Inflammatory macrophage treated with lipopolysaccharide for 1 hour (primary cell): Measurements from ENCODE around the gene NCBP3.
A peak's percentile ranks its signal among the peaks of the same experiment; 100 is the strongest.
"Not testable (repeated sequence)": the region's sequence is repeated elsewhere in the genome, so short reads cannot be mapped to it uniquely, and the experiment has no call there.

Source experiments
- DNase-seq, 2 donors: peaks; one replicate each; pipeline ENCODE4 v3.0.0-alpha.2; 2020 to 2022

NCBP3 gene

DNA sequence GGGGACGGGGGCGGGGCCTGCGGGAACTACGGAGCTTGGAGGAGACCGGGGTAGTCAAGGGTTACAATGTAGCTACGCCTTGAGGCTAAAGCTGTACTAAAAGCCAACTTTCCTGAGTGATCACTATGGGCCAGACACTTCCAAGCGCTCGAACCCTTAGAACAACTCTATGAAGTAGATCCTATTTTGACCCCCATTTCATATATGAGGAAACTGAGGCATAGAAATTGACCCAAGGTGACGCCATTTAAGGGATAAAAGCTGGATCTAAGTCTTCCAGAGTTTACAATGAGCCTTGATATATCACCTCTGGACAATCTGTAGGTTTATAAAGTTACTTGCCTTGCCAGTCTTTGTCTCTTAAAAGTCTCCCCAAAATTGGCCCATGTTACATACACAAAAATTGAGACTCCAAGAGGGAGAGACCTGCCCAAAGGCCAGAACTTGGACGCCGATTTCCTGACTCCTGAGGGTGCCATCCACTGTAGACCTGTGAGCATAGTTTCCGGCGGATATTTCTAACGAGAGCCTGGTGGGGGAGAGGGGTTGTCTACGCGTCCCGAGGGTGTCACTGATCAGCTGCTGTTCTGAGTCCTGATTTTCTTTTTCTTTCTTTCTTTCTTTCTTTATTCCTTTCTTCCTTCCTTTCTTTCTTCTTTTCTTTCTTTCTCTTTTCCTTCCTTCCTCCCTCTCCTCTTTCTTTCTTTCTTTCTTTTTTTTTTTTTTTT, 555 bp upstream of the NCBP3 start:
- no peak for DNase-seq

DNA sequence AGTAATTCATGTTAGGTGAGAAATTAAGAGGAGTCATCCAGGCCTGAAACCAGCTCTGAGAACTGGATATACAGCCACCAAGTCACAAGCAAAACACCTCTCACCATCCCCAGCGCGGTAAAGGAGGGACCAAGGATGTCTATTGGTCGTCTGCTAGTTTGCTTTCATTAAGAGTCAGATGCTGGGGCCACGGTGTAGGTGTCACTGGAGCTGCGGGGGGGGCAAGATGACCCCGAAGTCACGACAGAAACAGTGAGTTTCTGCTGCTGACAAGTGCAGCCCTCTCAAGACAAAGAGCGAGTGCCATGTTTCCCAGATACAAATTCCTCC, 790 bp downstream of the NCBP3 start:
- DNase-seq = no peak

- DNase-seq = not testable (repeated sequence)
Measured at GRCh38 chr17:3844556-3844955, 1.5 kb downstream of the NCBP3 start.

DNA sequence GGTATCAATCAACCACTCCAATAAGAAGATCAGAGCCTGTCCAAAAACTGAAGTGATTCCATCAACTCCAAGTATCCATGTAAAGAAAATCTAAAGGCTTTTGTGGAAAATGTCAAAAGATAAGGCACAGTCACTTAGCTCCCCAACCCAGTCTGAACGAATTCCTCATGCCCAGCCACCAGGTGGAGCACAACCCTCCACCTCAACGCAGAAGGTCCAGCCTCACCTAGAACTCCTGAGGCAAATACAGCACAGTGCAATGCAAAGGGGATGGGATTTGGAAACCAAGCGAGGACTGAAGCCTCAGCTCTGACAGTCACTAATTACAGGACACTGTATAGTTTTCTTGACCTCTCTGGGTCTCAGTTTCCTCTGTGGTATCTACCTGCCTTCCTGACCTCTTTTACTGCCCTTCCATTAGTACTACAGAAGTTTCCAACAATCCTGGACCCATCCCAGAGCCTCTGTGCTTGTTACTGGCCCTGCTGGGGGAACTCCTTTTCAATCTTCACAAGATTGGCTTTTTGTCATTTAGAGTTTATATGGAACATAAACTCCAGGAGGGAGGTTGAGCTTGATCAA, 2.0 kb downstream of the NCBP3 start:
- peak in 1 of 2 donors; percentile 35 for DNase-seq

- DNase-seq = no peak
Measured at GRCh38 chr17:3838206-3838605, 7.8 kb downstream of the NCBP3 start.

GRCh38 chr17:3836551-3836950, 9.5 kb downstream of the NCBP3 start:
- DNase-seq = no peak

DNA sequence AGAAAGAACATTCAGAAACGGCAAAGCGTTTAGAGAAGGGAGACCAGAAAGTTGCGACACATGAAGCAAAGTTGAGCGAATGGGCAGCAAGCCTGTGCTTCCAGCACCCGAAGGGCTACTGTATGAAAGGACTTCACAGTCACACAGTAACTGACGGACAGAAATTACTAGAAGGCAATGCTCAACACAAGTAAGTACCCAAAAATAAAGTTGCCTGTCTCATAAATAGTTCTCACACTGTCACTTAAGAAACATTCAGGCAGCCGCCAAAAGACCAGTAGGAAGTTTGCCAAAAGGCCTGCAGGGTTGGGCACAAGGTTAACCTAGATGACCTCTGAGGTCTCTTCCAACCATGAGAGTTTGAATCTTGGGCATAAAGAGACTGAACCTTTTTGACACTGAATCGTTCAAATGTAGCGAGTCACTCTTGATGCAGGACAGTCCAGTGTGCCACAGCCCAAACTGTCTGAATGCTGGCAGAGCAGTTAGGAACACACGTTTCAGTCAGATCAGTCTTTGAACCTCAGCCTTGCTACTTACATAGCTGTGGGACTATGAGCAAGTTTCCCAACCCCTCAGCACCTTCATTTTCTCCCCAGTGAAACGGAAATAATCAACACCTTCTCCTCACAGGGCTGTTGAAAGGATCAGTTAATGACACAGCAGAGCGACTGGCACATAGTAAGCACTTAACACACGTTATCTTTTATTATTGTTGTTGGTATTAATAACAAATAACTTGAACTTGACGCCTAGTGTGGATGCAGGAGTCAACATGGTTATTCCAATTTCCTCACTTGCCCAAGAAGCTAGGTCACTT, 10.4 kb downstream of the NCBP3 start:
- DNase-seq = peak in 1 of 2 donors; percentile 17

DNA sequence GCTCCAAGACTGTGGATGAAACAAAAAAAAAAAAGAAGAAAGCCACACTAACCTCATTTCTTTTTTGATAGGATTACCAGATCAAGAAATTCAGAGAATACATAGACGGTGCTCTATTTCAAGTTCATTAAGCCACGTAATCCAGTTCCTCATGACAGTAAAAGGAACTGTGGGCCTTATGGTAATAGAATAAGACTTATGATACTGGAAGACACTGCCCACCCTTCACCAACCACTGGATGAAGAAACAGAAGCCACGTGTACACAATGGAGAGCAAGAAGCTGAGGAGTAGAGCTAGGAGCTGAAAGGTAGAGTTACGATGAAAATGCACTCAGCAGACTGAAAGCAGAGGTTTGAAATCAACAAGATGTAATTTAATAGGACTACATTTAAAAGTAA, 11.2 kb downstream of the NCBP3 start:
- peak; percentile 74 to 85 for DNase-seq

DNA sequence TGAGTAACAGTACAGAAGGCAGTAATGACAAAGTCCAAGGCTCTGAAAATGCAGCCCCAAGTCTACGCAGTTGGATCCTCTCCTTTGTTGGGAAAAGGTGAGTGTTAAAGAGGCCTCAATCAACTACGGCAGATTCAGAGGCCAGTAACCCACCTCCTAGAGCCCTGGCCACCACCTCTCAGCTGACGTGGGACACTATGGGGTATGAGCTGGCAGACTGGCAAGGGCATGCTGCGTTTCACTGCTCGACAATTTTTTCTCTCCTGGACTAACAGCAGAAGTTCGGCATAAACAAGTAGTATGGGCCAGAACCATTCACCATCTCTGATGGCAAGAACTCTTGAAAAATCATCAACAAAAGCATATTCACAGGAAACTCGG, 17.2 kb downstream of the NCBP3 start:
- DNase-seq = no peak

DNA sequence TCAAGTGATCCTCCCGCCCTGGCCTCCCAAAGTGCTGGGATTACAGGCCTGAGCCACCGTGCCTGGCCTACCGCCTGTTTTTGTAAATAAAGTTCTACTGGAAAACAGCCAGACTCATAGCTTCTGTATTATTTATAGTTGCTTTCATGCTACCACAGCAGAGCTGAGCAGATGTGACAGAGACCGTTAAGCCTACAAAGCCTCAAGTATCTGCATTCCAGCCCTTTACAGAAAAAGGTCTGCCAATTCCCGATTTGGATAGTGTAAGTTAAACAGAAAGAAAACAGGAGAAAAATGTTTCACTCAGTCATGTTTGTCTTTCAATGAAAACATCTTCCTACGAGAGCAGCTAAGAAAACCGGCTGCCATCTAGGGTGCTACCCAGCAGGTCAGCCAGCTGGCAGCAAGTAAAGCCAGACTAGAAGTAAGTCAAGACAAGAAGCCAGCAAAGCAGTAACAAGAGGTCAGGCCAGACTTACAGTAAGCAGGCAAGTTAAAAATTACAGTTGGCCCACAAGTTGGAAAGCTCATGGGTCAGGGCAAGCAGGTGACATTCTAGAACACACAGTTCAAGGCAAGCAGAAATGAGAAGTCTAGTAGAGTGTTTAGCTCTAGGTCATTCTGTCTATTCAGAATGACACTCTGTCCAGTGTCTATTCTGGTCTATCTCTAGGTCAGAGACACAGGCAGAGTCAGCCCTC, 17.7 kb downstream of the NCBP3 start:
- no peak for DNase-seq

- peak in 1 of 2 donors; percentile 94 for DNase-seq
Measured at GRCh38 chr17:3827124-3827773, 18.8 kb downstream of the NCBP3 start.

DNA sequence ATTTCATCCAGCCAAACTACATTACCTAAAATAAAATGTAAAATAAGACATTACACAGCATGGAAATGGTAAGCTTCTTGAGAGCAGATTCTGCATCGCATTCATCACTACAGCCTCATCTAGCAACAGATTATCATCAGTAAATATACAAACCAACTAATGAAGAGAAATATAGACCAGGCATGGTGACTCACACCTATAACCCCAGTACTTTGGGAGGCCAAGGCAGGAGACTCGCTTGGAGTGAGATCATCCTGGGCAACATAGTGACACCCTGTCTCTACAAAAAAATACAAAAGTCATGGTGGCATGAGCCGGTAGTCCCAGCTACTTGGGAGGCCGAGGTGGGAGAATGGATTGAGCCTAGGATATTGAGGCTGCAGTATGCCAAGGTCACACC, 19.9 kb downstream of the NCBP3 start:
- no peak for DNase-seq

DNA sequence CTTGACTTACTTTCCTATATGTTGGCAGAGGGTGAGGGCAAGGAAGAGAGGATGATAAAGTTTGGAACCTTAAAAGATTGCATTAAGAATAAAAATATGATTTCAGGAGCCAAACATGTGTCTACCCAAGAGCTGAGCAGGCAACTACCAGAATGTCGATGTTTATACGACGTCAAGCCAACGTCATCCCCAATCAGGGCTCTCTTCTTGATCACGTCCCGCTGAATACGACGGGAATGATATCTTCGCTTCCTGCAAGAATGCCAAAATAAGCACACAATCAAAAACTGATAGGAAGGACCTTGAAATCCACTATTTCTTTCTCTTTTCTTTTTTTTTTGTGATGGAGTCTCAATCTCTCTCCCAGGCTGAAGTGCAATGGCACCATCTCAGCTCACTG, 24.9 kb downstream of the NCBP3 start:
- no peak for DNase-seq

DNA sequence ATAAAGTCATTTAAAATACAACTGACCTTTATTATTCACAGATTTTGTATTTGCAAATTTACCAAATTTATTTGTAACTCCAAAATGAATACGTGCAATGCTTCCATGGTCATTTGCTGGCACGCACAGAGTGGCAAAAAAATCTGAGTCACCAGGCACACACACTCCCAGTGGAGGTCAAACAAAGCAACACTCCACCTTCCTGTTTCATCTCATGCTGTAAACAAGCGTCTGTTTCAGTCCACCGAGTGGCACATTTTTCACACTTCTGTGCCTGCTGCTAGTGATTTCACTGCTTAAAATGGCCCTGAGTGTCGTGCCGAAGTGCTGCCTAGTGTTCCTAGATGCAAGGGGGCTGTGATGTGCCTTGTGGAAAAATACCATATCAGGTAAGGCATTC, 27.3 kb downstream of the NCBP3 start:
- no peak for DNase-seq

DNA sequence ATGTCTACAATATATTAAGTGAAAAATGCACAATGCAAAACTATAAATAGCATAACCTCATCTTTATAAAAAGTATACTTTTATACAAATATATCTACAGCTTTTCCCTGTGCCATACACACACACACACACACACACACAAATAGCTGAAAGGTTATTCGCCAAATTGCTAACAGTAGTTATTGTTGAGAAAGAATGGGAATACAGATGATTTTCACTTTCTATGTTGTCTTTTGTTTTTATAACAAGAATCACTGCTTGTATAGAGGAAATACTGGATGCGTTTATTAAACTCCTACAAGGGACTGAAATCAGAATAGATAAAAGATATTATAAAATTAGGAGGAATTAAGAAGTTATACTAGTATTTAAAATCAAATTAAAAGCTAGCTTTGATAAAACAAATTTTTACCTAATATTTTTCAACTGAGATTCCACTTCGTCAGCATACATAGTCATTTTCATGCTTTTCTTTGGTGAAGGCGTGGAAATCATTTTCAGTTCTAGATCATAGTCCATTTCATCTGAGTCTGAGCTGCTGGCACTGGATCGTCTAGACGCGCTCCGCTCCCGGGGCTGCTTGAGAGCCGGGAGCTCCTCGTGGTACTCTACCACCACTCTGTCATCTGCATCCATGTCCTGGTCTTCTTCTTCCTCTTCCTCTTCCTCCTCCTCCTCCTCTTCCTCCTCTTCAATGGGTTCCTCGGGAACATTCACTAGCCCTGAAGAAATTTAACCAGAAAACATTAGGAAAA, 28.0 kb downstream of the NCBP3 start:
- no peak for DNase-seq

DNA sequence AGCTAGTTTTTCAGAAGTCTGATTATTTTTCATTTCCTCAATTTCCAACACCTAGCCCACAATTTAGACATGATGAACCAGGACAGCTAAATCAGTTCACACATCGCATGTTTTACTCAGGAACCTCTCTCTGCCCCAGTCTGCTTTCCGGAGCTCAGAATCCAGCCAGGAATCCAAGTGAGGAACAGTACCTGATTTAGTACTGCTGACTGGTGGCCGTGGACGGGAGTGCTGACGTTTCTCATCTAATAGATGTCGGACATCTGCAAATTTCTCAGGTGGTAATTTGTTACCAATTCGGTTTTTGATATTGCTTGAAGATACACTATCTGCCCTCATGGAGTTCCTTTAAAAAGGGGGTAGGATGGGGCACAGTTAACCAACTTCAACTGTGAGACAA, 30.1 kb downstream of the NCBP3 start:
- no peak for DNase-seq

DNA sequence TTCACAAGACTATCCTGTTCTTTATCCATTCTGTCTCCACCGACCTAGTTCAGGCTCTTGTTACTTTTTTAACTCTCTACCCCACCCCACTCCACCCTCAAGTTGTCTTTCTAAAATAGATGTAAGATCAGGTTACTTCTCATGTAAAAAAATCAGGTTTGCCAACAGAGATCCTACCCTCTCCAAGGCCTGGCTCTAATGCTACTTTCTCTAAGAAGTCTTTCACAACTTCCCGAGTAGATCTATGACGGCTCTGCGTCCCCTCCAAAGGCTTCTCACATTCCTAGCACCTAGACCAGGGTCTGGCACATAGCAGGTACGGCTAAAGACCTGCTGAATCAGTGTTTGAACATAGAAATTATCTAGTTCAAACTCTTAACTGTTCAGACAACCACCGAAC, 30.9 kb downstream of the NCBP3 start:
- DNase-seq = no peak

DNA sequence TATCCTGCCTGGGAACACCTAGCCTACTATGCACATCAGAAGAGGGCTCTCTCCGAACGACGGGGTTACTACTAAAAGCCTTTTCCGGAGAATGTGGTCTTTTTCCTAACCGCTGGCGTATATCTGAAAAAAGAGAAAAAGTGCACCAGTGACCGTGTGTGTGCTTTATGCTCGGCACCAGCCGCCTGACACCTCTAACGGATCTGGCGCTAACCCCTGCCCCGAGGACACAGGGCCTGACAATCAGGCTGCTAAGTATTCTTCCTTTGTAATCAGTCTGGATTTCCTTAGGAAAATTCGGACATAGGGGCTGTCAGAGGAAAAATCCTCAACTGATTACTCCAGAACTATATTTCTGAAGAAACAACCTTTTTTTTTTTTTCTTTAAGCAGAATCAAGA, 31.7 kb downstream of the NCBP3 start:
- DNase-seq = no peak

- DNase-seq = no peak
Measured at GRCh38 chr17:3813171-3813570, 32.9 kb downstream of the NCBP3 start.

GRCh38 chr17:3812771-3813170, 33.3 kb downstream of the NCBP3 start:
- no peak for DNase-seq

DNA sequence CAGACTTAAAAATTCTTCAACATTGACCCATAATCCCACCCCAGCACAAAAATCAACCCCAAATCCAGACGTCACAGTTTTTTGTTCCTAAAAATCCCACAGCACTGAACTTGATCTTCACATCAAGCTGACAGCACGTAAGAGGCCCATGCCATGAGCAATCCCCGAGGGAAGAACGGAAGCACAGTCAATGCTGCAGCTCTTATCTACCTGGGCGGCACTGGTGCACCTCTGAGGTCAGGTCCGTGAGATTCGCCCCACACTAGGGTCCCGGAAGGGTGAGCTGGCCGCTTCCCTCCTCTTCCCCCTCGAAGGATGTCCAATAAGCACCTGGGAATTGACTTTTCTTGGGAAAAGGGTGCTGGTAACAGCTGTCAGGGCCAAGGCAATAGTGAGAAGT, 33.8 kb downstream of the NCBP3 start:
- DNase-seq = no peak

DNA sequence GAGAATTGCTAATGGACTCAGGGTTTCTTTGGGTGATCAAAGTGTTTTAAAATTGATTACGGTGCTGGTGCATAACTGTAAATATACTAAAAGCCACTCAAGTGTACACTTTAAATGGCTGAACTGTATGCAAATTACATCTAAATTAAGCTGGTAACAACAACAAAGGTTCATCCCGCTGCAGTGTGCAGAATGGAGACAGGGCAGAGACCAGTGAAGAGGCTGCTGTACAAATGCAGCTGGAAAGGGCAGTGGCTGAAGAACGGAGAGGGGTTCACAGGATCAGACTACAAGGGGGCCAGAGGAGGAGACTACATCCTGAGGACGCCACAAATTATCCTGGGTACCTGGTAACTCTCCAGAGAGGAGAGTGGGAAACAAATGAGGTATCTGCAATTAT, 36.0 kb downstream of the NCBP3 start:
- no peak for DNase-seq
